ENCODE measurements around the gene ARG2. TPM values are rescaled to one million over a fixed set of nuclear protein-coding genes. Genes with fewer than 3 reads are reported as not detected.
A peak's percentile ranks its signal among the peaks of the same experiment; 100 is the strongest.
"Not testable (repeated sequence)": the region's sequence is repeated elsewhere in the genome, so short reads cannot be mapped to it uniquely, and the experiment has no call there.

Gene ARG2
- total RNA-seq, 1 donor from 2014 or later: 49.0 TPM

GRCh38 chr14:67586369-67586768 is 33.4 kb upstream of the ARG2 start:
- DNase-seq: no peak

DNA sequence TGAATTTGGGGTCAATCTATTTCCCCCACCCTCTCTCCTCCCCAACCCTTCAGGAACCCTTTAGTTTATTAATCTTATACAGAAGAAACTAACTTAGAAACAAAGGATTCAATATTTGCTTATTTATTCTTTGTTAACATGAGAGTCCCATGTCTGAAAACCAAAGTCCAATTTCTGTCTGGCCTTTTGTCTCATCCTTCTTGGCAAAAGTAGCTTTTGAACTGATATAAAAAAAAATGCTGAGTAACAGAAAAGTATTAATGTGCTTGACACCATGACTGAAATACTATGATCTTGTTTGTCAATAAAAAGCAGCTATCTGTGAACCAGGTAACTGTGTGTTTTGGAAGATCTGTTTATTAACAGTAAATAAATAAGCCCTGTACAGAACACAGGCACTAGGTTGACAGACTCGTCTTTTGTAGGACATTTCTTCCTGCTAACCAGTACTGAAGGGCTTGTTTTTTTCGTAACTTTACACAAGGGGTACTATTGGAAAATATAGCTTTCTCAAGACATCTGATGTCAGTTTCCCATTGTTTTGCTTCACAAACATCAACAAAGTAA is 30.4 kb upstream of the ARG2 start:
- DNase-seq: no peak

DNA sequence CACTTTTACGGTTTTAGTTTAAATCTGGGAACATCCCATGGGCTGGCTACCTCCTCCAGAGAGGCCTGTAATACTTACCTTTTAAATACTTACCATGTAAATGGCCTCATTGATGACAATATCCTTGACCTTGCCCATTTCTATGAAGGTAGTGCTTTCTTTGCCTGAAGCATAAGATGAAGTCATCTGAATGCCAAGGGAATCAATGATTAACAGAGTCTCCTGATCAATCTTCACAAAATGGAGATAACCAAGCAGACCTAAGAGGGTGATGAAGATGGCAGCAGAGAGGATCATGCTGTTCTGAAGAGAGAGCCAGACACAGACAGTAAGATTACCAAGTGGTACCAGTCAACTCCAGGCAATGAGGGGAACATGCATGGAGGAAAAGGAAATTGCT is 26.1 kb upstream of the ARG2 start:
- not testable (repeated sequence) for DNase-seq

DNA sequence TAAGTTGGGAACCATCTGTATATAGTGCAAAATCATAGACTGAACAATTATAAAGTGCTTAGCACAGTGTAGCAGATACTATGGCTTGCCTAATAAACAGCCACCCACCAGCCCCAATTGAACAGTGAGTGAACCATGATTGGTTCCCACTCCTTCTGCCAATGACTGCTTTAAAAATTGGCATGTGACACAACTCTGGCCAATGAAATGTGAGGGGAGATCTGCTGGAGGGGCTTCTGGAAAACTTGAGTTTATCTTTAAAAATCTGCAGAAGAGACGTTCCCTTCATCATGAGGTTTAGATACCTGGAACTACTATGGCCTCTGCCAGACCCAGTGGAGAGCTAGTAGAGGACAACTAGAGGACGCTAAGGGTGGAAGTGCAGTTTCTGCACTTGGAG is 24.3 kb upstream of the ARG2 start:
- DNase-seq: no peak

DNA sequence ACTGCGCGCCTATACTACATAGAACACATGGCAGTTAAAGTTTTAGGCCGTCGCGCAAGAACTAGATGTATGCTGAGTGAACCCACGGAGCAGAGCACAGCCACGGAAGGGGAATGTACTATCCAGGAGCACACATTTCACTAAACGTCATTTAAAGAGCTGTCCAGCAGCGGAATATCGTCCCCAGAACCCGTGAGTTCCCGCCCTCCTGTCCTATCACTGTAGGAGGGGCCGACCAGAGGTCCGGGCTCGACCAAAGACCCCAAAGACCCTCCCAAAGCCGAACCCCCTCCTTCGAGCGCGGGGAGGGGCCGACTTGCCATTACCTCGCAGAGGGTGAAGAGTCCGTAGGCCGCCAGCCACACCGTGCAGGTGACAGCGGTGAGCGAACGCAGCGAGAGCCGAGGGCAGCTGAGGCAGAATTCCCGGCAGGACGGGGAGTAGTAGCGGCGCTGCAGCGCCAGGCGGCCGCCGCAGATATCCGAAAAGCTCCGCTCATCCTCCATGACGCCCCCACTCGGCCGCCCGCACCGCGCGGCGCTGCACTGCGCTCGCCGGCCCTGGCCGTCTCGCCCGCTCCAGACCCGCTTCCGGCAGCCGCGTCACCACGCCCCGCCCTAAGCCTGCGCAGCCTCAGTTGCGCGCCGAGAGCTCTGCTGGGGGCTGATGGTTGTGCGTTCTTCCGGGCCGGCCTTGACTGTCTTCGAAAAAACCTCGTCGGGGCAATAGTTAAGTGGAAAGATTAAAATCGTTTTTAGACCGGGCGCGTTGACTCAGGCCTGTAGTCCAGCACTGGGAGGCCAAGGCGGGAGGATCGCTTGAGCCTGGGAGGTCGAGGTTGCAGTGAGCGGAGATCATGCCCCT is 19.8 kb upstream of the ARG2 start, which contains the start of gene PIGH:
Gene PIGH, minus strand, starts transcription at position 571 of the 864 bp plus-strand sequence. Its CDS starts 65 bp downstream, at position 506.
- peak; percentile 91 for DNase-seq

- not testable (repeated sequence) for DNase-seq
Observed at GRCh38 chr14:67600562-67600974, 19.2 kb upstream of the ARG2 start.

GRCh38 chr14:67602076-67602475 is 17.6 kb upstream of the ARG2 start:
- DNase-seq: no peak

DNA sequence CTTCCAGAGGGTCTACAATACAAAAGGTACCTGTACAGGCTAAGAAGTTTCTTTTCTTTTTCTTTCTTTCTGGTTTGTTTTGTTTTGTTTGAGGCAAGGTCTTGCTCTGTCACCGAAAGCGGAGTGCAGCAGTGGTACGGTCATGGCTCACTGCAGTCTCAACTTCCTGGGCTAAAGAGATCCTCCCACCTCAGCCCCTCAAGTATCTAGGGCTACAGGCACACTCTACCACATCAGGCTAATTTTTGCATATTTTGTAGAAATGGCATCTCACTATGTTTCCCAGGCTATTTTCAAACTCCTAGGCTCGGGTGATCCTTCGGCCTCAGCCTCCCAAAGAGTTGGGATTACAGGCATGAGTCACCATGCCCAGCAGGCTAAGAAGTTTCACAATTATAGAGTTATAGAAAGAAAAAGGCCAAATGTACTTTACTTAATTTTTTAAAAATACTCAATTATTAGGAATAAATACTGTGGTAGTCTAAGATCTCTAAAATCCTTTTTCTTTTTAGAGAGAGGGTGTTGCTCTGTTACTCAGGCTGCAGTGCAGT is 16.6 kb upstream of the ARG2 start:
- DNase-seq: no peak

DNA sequence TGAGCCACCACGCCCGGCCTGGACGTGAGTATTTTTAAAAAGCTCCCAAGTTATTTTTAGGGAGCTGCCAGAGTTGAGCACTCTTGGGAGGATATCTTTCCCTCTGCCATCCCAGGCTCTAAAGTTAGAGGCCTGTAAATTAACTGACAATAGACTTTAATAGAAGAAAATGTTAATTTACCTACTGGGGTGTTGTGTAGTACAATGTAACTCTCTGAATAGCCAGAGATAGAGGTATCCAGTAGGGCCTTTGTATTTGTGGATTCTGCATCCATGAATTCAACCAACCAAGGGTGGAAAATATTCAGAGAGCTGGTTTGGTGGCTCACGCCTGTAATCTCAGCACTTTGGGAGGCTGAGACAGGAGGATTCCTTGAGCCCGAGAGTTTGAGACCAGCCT is 12.1 kb upstream of the ARG2 start:
- no peak for DNase-seq

GRCh38 chr14:67609642-67610310 is 9.9 kb upstream of the ARG2 start:
- no peak for DNase-seq

DNA sequence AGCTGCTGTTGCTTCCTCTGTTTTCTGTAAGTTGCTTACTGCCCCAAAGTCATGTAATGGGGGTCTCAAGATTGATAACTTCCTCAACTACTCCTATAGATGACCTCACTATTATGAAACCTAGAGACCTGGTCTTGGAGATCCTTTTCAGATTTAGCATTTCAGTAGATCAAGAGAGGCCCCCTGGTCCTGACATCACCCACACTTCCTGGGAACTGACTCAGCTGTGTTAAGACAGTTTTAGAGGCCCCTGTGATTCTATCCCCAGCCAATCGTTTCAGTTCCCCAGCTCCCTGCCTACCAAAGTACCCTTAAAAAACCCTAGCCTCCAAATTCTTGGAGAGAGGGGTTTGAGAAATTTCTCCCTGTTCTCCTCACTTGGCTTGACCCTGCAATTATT is 9.2 kb upstream of the ARG2 start:
- DNase-seq: no peak

DNA sequence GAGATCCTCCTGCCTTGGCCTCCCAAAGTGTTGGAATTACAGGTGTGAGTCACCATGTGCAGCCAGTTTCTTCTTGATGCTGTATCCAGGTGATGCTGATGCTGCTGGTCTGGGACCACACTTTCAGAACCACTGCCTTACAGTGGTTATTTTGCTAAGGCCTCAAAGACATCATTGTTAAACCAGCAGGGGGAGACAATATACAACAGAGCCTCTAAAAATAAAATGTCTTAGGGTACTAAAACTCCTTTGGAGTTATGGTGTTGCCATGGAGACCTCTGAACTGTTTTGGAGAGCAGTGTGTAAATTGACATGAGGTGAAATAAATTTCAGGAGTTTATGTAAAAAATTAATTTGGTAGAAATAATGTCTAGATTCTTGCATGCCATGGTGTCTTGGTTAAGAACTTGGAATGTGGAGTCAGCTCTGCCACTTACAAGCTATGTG is 1.1 kb upstream of the ARG2 start:
- no peak for DNase-seq

DNA sequence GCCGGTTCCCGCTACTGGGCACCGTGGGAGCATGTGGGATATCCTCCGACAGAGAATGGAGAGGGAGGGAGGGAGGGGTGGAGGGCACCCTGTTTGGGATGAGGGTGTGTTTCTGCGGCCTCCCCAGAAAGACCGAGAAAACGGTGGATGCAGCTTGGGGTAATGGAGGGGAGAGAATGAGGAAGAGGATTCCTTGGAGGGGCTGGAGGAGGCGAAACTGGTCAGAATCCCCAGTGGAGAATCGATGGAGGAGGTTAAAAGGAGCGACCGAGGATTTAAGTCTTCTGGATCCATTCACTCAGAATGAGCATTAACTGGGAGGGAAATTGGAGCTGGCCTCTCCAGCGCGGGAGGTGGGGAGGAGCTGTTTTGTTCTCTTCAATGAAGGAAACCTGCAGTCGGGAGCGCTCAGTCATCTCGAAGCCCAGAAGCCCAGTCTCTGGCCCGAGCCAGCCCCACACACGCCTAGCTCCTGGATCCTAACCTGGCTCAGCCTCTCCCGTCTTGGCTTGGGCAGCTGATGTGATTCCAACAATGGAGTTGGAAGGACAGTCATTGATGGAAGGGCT is 581 bp downstream of the ARG2 start:
- DNase-seq: peak; percentile 35

DNA sequence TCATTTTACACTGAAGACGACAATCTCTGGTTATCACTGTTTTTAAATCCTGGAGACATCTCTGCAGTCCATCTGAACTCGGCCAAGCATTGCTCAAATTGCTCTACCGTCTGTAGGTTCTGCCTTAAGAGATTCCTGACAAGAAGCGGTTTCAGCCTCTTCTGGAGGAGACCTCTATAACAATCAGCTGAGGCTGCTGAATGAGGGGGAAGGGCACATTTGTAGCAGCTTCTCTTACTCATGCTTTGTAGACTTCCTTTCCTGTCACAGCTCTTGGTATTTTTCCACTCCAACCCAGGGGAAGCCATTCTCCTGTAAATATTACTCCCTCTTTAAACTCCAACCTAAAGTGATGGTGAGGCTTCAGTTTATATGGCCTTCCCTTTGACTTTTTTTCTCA is 3.0 kb downstream of the ARG2 start:
- peak; percentile 27 for DNase-seq

- DNase-seq: no peak
Observed at GRCh38 chr14:67623114-67623513, 3.4 kb downstream of the ARG2 start.

GRCh38 chr14:67626131-67626530 is 6.4 kb downstream of the ARG2 start:
- not testable (repeated sequence) for DNase-seq

DNA sequence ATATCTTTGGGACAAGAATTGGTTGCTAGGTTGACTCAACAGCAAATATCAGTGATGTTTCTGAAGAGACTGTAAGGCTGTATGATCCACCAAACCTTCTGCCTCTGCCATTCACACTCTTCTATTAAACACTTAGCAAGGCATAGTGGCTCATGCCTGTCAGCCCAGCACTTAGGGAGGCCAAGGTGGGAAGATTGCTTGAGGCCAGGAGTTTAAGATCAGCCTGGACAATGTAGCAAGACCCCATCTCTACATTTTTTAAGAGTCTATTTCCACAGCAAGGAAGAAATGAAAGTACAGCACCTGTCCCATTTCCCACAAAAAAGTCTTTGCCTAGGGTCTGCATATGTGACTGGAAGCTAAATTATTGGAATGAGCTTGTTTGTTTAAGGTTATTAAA is 7.8 kb downstream of the ARG2 start:
- DNase-seq: no peak

- no peak for DNase-seq
Observed at GRCh38 chr14:67630186-67630585, 10.5 kb downstream of the ARG2 start.

DNA sequence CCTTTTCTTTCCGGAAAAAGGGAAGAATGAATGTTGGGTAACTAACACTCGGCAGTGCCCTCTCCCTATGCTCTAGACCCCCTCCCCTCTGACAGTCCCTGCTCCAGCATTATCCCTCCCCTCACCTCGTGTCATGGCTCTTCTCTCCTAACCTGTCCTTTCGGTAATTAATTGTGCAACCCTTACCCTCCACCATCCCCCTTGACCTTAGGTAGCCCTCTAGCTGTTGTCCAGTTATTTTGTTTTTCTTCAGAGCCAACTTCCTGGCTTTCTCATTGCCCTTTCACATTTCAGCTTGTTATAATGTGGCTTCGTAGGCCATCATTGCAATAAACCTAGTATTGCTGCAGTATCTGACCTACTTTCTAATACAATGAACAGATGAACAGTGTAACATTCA is 11.2 kb downstream of the ARG2 start:
- DNase-seq: no peak

- no peak for DNase-seq
Observed at GRCh38 chr14:67633451-67634147, 13.9 kb downstream of the ARG2 start.

DNA sequence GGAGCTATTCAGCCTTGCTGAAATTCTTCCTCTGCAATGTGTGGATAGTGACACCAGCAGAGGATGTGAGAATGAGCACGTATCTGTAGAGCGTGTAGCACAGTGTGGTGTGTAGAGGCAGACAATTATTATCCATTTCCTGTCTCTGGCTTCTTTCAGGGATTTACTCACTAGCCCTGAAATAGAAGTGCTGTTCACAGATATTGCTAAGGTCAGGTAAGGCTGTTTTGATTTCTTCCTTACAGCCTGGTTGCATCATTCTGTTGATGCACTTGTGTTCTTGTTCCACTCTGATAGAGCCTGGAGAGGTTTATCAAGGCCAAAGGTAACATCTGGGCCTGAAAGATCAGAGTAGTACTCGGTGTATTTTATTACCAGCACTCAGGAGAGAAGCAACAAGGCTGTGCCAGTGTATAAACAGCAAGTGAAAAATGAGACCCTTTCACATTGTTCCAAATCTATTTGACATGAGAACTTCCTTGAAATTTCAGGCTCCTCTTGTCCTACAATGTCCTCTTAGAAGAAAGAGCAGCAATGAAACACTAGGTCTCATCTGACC is 16.7 kb downstream of the ARG2 start:
- DNase-seq: no peak

DNA sequence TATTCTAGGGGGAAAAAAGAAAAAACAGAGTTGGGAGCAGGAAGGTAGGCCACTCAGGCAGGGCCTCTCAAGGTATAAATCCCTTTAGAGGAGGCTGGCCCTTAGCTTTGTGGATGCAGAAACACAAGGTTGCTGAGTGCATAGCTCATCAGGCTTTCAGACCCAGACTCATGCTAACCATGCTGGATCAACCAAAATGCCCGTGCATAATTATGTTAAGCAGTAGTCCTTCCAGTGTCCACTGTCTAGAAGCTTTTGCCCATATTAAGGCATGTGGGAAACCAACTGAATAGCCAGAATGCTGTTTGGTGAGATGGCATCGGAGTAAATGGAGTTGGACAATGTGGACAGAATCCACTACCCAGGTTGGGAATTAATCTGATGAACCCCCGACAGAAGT is 18.9 kb downstream of the ARG2 start:
- DNase-seq: no peak

Measured in occipital lobe (tissue), 2 donors.